ENCODE results near the gene NLRP13. TPM values are rescaled to one million over a fixed set of nuclear protein-coding genes. Genes with fewer than 3 reads are reported as not detected.

The NLRP13 gene
- total and polyA plus RNA-seq, 2 of the 4 experiments (the other 2 are of a cell fraction) = not detected

- Histone ChIP-seq H2BK120ac (ENCODE audit: low read depth, low read length) (no peak overlapping the region), H3K23ac (ENCODE audit: low read depth, low read length) (no peak overlapping the region), H3K36me3 (ENCODE audit: control insufficient read depth, insufficient read depth, low read length) (no peaks in the 10 kb centered on the region), H4K20me1 (ENCODE audit: insufficient read depth, low read length) (no peaks in the 10 kb centered on the region), H2BK15ac (ENCODE audit: low read depth, low read length) (no peak overlapping the region), H2AK9ac (replicated peaks; ENCODE audit: low read depth, low read length, poor library complexity) (no peak overlapping the region), H3K9ac (ENCODE audit: low read depth, low read length) (no peak overlapping the region), H3K4me1 (ENCODE audit: control insufficient read depth, insufficient read depth, low read length) (no peaks in the 10 kb centered on the region), H3K9me3 (ENCODE audit: control insufficient read depth, insufficient read depth, low read length) (peaks cover 39% of the 10 kb centered on the region), H3K27me3 (ENCODE audit: control insufficient read depth, insufficient read depth, low read length) (no peaks in the 10 kb centered on the region), H3K9me1 (ENCODE audit: insufficient read depth, low read length) (no peaks in the 10 kb centered on the region), H4K5ac (ENCODE audit: low read depth, low read length) (no peak overlapping the region), H3K56ac (ENCODE audit: extremely low read depth, insufficient read depth, low read length) (no peak overlapping the region), H3K18ac (ENCODE audit: low read depth, low read length) (no peak overlapping the region), H2BK5ac (ENCODE audit: low read depth, low read length, poor library complexity, severe bottlenecking) (no peak overlapping the region), H2AFZ (replicated peaks; ENCODE audit: low read length, poor library complexity) (no peak overlapping the region), H3K4me2 (ENCODE audit: low read depth, low read length) (no peak overlapping the region), H2BK20ac (ENCODE audit: low read depth, low read length) (no peak overlapping the region), H3K27ac (ENCODE audit: insufficient read depth, low read length) (no peak overlapping the region), H2AK5ac (ENCODE audit: low read depth, low read length) (no peak overlapping the region), H4K91ac (ENCODE audit: insufficient read depth, low read depth, low read length) (no peak overlapping the region), H4K8ac (ENCODE audit: low read depth in 2 of 2, low read length in 2 of 2) (no peak overlapping the region), H3K4me3 (ENCODE audit: insufficient read depth, low read depth, low read length) (no peak overlapping the region), H3K4ac (ENCODE audit: low read depth, low read length) (no peak overlapping the region), H3K79me1 (ENCODE audit: low read depth in 1 of 2, low read length in 2 of 2) (no peaks in the 10 kb centered on the region), H3K14ac (replicated peaks; ENCODE audit: low read depth, low read length) (no peak overlapping the region)
- no TSS peak for BruUV-seq (replicated peaks)
- ChIA-PET POLR2A (ENCODE audit: unreplicated experiment) (interaction anchor here (0.6 kb wide), 1 partner anchor 10 kb away, joined by 3 read pairs; no protein-coding TSS in a partner anchor), CTCF (no interaction called here)
- dilution Hi-C loops (cut with HindIII; ENCODE audit: low sequenced_read_pairs, unreplicated experiment) = no loop called here
- no peak for ATAC-seq (ENCODE audit: low read depth)
- WGBS, 2 experiments (ENCODE audit: extremely low coverage in 2 of 2, insufficient read length in 1 of 2) = 20% methylated on average over 2 of the region's 13 CpGs; no CpG with 5 or more reads in 1 of the 2 experiments
- in situ Hi-C loops (cut with MboI; ENCODE audit: low sequenced_read_pairs) = no loop called here
- intact Hi-C loops (cut with micrococcal nuclease) = no loop called here
- no peak for TF ChIP-seq BHLHE40 (IDR thresholded peaks at IDR 0.05; ENCODE audit: low read depth, low read length)
- TF ChIP-seq NFE2L2 (IDR thresholded peaks at IDR 0.05; ENCODE audit: low read depth, low read length) = no peak
- DNase-seq = no peak
These were observed 30.6 kb downstream of the NLRP13 start for GRCh38 chr19:55901369-55902079.
